Stomach (tissue), 4 donors: Measurements from ENCODE around the gene CENPX.

Experiments used
- CTCF ChIP-seq, 7 experiments: fragments of 450-650 bp in 4 of 7; fragments of 200-600 bp in 3 of 7; sonication (generic) in 3 of 7; IDR thresholded peaks; one replicate each; pipeline ENCODE4 v1.5.1; 2016 to 2019; ENCODE audit warnings: antibody characterized with exemption in 7 of 7, control low read depth in 2 of 7, mild to moderate bottlenecking in 1 of 7
- POLR2A ChIP-seq, 4 donors: fragments of 450-650 bp; IDR thresholded peaks; one replicate each; pipeline ENCODE4 v1.6.1; 2016; ENCODE audit warnings: antibody characterized with exemption in 4 of 4, control low read depth in 2 of 4, mild to moderate bottlenecking in 1 of 4, moderate library complexity in 1 of 4
- POLR2AphosphoS5 ChIP-seq, 3 donors: sonication (generic); formaldehyde crosslinking; IDR thresholded peaks; one replicate each; pipeline ENCODE4 v1.6.1; 2016; ENCODE audit warnings: antibody characterized with exemption in 3 of 3

- TF ChIP-seq POLR2A (IDR thresholded peaks at IDR 0.05) (no peak), CTCF (IDR thresholded peaks at IDR 0.05) (no peak), POLR2AphosphoS5 (IDR thresholded peaks at IDR 0.05) (no peak)
Measured at GRCh38 chr17:81996757-81997441, 25.8 kb downstream of the CENPX start.
